ENCODE data around the gene RNF121. TPM values are rescaled to one million over a fixed set of nuclear protein-coding genes. Genes with fewer than 3 reads are reported as not detected.

Gene RNF121
- total RNA-seq, 1 donor from 2014 or later = 25.6 TPM

DNA sequence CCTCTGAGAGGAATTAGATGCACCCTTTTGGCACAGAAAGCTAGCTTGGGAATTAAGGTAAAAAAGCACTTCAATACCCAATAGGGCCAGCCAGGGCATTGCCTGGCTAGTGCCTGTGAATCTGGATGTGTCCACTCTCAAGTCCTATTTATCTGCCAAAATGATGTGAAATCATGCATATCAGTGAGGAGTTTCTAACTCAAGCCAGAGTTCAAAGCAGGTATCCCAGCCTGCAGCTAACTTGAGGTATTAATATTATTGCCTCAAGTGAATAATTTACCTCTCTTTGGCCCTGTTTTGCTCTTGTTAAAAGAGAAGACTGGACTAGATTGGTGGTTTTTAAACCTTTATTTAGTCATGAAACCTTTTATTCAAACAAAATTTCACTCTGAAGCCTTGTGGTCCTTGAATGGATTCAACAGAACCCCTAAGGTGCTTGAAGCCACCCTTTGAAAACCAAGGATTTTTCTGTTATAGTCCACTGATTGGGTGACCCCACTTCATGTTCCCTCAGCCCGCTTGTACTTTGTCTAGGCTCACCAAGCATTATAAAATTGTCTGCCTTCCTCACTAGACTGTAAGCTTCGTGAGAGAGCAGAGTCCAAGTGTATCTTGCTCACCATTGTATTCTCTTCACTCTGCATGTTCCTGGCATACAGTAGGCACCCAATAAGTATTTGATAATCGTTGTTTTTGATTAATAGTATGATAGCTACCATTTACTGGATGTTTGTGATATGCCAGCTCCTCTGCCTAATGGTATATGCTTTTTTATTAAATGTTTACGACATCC is 4.5 kb downstream of the RNF121 start:
- H3K36me3 ChIP-seq (ENCODE audit: control insufficient read depth in 3 of 3, insufficient read depth in 3 of 3, low read length in 3 of 3) = peaks cover 0 to 2% (median 2%) of the 10 kb centered on the region in 3 donors
- no peak overlapping the region for H3K27ac ChIP-seq (ENCODE audit: low read depth, low read length)
- H3K9ac ChIP-seq (ENCODE audit: low read depth in 1 of 3, low read length in 3 of 3) = no peak overlapping the region
- H3K27me3 ChIP-seq (ENCODE audit: control insufficient read depth in 3 of 3, insufficient read depth in 3 of 3, low read length in 3 of 3) = no peaks in the 10 kb centered on the region
- no peak overlapping the region for H3K4me3 ChIP-seq (ENCODE audit: low read length in 3 of 3)
- H3K9me3 ChIP-seq (ENCODE audit: control insufficient read depth in 3 of 3, low read length in 3 of 3) = no peaks in the 10 kb centered on the region
- H3K4me1 ChIP-seq (ENCODE audit: control insufficient read depth in 3 of 3, insufficient read depth in 3 of 3, low read length in 3 of 3) = peaks cover 26 to 48% (median 47%) of the 10 kb centered on the region in 3 donors

DNA sequence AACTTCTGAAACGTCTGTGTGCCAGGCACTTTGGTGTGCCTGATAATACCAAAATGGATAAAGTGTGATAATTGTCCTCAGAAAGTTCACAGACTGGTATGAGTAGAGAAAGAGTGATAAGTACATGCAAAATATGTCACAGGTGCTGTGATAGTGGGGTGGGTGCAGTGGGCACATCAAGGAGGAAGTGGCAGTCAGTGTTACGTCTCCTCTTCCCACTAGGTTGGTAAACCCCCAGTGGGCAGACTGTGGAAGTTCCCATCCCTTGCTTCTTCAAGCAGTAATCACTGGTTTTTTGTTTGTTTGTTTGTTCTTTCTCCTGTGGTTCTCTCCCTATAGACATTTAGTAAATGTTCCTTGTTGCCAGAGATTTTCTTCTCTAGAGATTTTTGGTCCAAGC is 5.4 kb downstream of the RNF121 start:
- H3K4me3 ChIP-seq (ENCODE audit: low read length in 3 of 3) = no peak overlapping the region
- H3K9ac ChIP-seq (ENCODE audit: low read depth in 1 of 3, low read length in 3 of 3) = no peak overlapping the region
- no peak overlapping the region for H3K27ac ChIP-seq (ENCODE audit: low read depth, low read length)
- no peaks in the 10 kb centered on the region for H3K27me3 ChIP-seq (ENCODE audit: control insufficient read depth in 3 of 3, insufficient read depth in 3 of 3, low read length in 3 of 3)
- no peaks in the 10 kb centered on the region for H3K9me3 ChIP-seq (ENCODE audit: control insufficient read depth in 3 of 3, low read length in 3 of 3)
- peaks cover 0 to 2% (median 0%) of the 10 kb centered on the region in 3 donors for H3K36me3 ChIP-seq (ENCODE audit: control insufficient read depth in 3 of 3, insufficient read depth in 3 of 3, low read length in 3 of 3)
- H3K4me1 ChIP-seq (ENCODE audit: control insufficient read depth in 3 of 3, insufficient read depth in 3 of 3, low read length in 3 of 3) = peaks cover 26 to 48% (median 45%) of the 10 kb centered on the region in 3 donors

DNA sequence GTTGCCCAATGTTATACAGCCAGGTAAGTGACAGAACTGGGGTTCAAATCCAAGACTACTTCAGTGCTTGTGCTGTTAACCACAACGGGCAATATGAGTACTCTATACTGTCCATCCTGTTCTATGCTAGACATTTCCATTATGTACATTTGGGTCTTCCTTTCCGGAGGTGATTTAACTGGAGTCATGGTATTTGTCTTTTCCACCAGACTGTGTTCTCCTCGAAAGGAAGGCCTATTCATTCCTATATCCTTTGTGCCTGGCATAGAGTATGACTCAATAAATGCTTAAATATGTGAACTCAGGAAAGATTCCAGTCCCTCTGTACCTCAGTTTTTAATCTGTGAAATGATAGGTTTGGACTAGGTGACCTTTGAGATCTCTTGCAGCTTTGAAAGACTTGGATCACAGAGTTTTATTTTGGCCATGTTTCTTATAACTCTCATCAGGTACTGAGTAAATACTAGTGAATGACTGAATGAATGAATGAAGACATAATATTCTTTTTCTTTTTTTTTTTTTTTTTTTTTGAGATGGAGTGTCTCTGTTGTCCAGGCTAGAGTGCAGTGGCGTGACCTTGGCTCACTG is 6.6 kb downstream of the RNF121 start:
- Histone ChIP-seq H3K27me3 (ENCODE audit: control insufficient read depth in 3 of 3, insufficient read depth in 3 of 3, low read length in 3 of 3) (no peaks in the 10 kb centered on the region), H3K36me3 (ENCODE audit: control insufficient read depth in 3 of 3, insufficient read depth in 3 of 3, low read length in 3 of 3) (peaks cover 0 to 2% (median 0%) of the 10 kb centered on the region in 3 donors), H3K9ac (ENCODE audit: low read depth in 1 of 3, low read length in 3 of 3) (no peak overlapping the region), H3K4me1 (ENCODE audit: control insufficient read depth in 3 of 3, insufficient read depth in 3 of 3, low read length in 3 of 3) (peaks cover 17 to 39% (median 35%) of the 10 kb centered on the region in 3 donors), H3K9me3 (ENCODE audit: control insufficient read depth in 3 of 3, low read length in 3 of 3) (no peaks in the 10 kb centered on the region), H3K27ac (ENCODE audit: low read depth, low read length) (no peak overlapping the region), H3K4me3 (ENCODE audit: low read length in 3 of 3) (no peak overlapping the region)

DNA sequence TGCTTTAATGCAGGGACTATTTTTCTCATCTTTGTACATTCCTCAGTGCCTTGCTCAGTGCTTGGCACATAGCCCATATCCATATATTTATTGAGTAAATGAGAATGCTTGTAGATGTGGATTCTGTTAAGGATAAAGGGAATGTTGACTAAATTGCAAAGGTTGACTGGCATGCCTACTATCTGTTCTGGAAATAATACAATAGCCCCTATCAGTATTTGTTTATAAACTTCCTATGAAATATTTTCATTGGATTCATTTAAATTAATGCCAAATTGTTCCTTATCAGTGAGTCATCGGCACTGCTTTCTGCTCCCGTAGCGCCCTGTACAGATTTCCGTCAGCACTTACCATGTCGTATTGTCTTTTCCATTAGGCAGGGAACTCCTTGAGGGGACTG is 8.0 kb downstream of the RNF121 start:
- H3K4me1 ChIP-seq (ENCODE audit: control insufficient read depth in 3 of 3, insufficient read depth in 3 of 3, low read length in 3 of 3) = peaks cover 15 to 37% (median 28%) of the 10 kb centered on the region in 3 donors
- H3K9me3 ChIP-seq (ENCODE audit: control insufficient read depth in 3 of 3, low read length in 3 of 3) = no peaks in the 10 kb centered on the region
- no peaks in the 10 kb centered on the region for H3K27me3 ChIP-seq (ENCODE audit: control insufficient read depth in 3 of 3, insufficient read depth in 3 of 3, low read length in 3 of 3)
- no peak overlapping the region for H3K27ac ChIP-seq (ENCODE audit: low read depth, low read length)
- peaks cover 0 to 2% (median 0%) of the 10 kb centered on the region in 3 donors for H3K36me3 ChIP-seq (ENCODE audit: control insufficient read depth in 3 of 3, insufficient read depth in 3 of 3, low read length in 3 of 3)
- H3K4me3 ChIP-seq (ENCODE audit: low read length in 3 of 3) = no peak overlapping the region
- no peak overlapping the region for H3K9ac ChIP-seq (ENCODE audit: low read depth in 1 of 3, low read length in 3 of 3)

DNA sequence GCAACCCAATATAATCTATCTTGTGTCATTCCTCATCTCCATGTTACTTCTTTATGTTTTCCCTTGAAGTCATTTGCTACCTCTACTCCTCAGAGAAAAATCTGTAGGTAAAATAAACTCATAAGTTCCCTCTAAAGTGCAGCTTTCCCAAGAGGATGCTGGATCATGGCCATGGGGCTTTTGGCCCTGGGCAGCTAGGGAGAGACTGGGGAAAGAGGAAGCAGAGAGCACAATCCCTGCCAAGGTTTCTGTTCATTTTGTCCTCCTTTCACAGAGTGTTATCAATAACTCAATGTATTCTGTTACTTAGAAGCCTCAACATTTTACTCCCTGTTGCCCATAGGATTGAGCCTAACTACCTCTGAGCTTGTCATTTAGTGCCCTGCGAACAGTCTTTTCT is 9.0 kb downstream of the RNF121 start:
- H3K4me3 ChIP-seq (ENCODE audit: low read length in 3 of 3) = no peak overlapping the region
- no peaks in the 10 kb centered on the region for H3K9me3 ChIP-seq (ENCODE audit: control insufficient read depth in 3 of 3, low read length in 3 of 3)
- no peaks in the 10 kb centered on the region for H3K27me3 ChIP-seq (ENCODE audit: control insufficient read depth in 3 of 3, insufficient read depth in 3 of 3, low read length in 3 of 3)
- H3K27ac ChIP-seq (ENCODE audit: low read depth, low read length) = no peak overlapping the region
- H3K9ac ChIP-seq (ENCODE audit: low read depth in 1 of 3, low read length in 3 of 3) = peak overlapping the region in 1 of 3 donors; percentile 14
- H3K36me3 ChIP-seq (ENCODE audit: control insufficient read depth in 3 of 3, insufficient read depth in 3 of 3, low read length in 3 of 3) = peaks cover 0 to 2% (median 0%) of the 10 kb centered on the region in 3 donors
- peaks cover 11 to 31% (median 28%) of the 10 kb centered on the region in 3 donors for H3K4me1 ChIP-seq (ENCODE audit: control insufficient read depth in 3 of 3, insufficient read depth in 3 of 3, low read length in 3 of 3)

DNA sequence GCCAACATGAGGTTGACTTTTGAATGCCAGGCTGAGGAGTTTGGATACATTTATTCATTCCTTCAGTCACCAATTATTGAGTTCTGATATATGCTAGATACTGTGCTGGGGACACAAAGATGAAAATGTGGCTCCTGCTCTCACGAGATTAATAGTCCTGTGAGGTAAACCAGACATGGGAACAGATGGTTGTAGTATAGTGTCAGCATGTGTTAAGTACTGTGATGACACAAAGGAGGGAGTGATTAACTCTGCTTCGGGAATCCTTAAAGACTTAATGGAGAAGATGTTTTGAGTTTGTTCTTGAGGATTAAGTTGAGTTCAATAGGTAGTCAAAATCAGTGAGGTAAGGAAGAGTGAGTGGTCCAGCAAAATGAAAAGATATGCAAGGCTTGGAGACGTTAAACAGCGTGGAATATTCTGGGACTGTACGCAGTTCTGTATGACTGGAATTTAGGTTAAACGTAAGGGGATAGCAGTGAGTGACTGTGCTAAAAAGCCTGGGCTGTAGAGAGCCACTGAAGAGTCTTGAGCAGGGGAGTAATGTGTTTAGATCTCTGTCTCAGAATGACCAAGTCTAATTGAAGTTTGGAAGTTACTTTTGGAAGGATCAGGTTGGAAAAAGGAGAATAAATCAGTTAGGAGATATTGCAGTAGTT is 11.8 kb downstream of the RNF121 start:
- Histone ChIP-seq H3K9me3 (ENCODE audit: control insufficient read depth in 3 of 3, low read length in 3 of 3) (no peaks in the 10 kb centered on the region), H3K27me3 (ENCODE audit: control insufficient read depth in 3 of 3, insufficient read depth in 3 of 3, low read length in 3 of 3) (no peaks in the 10 kb centered on the region), H3K9ac (ENCODE audit: low read depth in 1 of 3, low read length in 3 of 3) (no peak overlapping the region), H3K4me1 (ENCODE audit: control insufficient read depth in 3 of 3, insufficient read depth in 3 of 3, low read length in 3 of 3) (peaks cover 12 to 32% (median 16%) of the 10 kb centered on the region in 3 donors), H3K27ac (ENCODE audit: low read depth, low read length) (no peak overlapping the region), H3K36me3 (ENCODE audit: control insufficient read depth in 3 of 3, insufficient read depth in 3 of 3, low read length in 3 of 3) (peaks cover 0 to 4% (median 0%) of the 10 kb centered on the region in 3 donors), H3K4me3 (ENCODE audit: low read length in 3 of 3) (no peak overlapping the region)

DNA sequence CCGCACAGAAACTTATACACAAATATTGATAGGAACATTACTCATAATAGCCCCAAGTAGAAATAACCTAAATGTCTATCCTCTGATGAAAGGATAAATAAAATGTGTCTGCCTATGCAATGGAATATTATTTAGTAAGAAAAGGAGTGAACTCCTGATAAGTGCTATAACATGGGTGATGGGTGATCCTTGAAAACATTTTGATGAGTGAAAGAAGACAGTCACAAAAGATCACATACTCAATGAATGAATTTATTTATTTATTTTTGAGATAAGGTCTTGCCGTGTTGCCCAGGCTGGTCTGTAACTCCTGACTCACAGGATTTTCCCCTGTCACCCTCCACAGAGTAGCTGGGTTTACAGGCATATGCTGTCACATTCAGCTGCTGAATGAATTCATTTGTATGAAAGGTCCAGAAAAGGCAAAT is 17.3 kb downstream of the RNF121 start:
- H3K27ac ChIP-seq (ENCODE audit: low read depth, low read length) = no peak overlapping the region
- no peaks in the 10 kb centered on the region for H3K9me3 ChIP-seq (ENCODE audit: control insufficient read depth in 3 of 3, low read length in 3 of 3)
- H3K4me3 ChIP-seq (ENCODE audit: low read length in 3 of 3) = no peak overlapping the region
- H3K9ac ChIP-seq (ENCODE audit: low read depth in 1 of 3, low read length in 3 of 3) = no peak overlapping the region
- H3K27me3 ChIP-seq (ENCODE audit: control insufficient read depth in 3 of 3, insufficient read depth in 3 of 3, low read length in 3 of 3) = no peaks in the 10 kb centered on the region
- H3K4me1 ChIP-seq (ENCODE audit: control insufficient read depth in 3 of 3, insufficient read depth in 3 of 3, low read length in 3 of 3) = peaks cover 13 to 32% (median 14%) of the 10 kb centered on the region in 3 donors
- H3K36me3 ChIP-seq (ENCODE audit: control insufficient read depth in 3 of 3, insufficient read depth in 3 of 3, low read length in 3 of 3) = peaks cover 0 to 2% (median 0%) of the 10 kb centered on the region in 3 donors

DNA sequence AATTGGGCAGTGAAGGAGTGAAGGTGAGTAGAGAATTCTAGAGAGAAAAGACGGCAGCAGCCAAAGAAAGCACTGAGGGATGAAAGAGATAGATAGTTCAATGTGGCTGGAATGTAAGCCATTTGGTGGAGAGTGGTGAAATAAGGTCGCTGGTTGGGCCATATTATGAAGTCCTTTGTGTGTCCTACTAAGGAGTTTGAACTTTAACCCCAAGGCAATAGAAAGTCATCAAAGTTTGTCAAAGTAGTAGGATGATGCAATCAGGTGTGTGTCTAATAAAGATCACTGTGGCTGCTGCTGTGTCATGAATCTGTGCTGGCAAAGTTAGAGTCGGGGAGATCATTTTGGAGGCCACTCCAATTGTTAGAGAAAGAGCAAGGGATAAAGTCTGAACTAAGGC is 18.7 kb downstream of the RNF121 start:
- Histone ChIP-seq H3K9ac (ENCODE audit: low read depth in 1 of 3, low read length in 3 of 3) (no peak overlapping the region), H3K4me3 (ENCODE audit: low read length in 3 of 3) (no peak overlapping the region), H3K4me1 (ENCODE audit: control insufficient read depth in 3 of 3, insufficient read depth in 3 of 3, low read length in 3 of 3) (peaks cover 13 to 32% (median 14%) of the 10 kb centered on the region in 3 donors), H3K27ac (ENCODE audit: low read depth, low read length) (no peak overlapping the region), H3K36me3 (ENCODE audit: control insufficient read depth in 3 of 3, insufficient read depth in 3 of 3, low read length in 3 of 3) (peaks cover 0 to 2% (median 0%) of the 10 kb centered on the region in 3 donors), H3K27me3 (ENCODE audit: control insufficient read depth in 3 of 3, insufficient read depth in 3 of 3, low read length in 3 of 3) (no peaks in the 10 kb centered on the region), H3K9me3 (ENCODE audit: control insufficient read depth in 3 of 3, low read length in 3 of 3) (no peaks in the 10 kb centered on the region)

DNA sequence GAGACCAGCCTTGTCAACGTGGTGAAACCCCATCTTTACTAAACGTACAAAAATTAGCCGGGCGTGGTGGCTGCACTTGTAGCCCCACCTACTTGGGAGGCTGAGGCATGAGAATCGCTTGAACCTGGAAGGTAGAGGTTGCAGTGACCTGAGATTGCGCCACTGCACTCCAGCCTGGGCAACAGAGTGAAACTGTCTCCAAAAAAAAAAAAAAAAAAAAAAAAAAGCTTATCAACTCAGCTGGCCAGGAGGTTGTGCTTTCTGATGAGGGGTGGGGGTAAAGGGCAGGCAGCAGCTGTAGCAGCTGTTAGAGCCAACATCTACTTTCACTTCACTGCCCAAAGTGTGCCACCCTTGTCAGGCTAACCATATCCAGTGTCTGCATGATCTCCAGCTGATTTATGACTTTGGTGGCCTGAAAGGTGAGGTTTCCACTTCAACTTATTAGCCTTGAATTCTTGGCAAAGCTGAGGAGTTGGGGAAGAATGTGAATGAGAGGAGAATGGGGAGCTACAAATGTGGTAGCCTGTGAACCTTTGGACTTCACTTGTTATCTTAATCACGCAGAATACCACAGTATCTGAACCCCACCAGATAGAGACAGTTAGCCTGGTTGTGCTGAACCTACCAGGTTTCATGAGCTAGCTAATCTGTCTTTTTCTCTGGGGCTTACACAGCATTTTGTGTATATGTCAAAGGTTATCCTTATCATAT is 19.6 kb downstream of the RNF121 start:
- Histone ChIP-seq H3K4me3 (ENCODE audit: low read length in 3 of 3) (no peak overlapping the region), H3K9ac (ENCODE audit: low read depth in 1 of 3, low read length in 3 of 3) (no peak overlapping the region), H3K27ac (ENCODE audit: low read depth, low read length) (no peak overlapping the region)

More for the DNA sequence above, 19.6 kb downstream of the RNF121 start:
- H3K36me3 ChIP-seq (ENCODE audit: control insufficient read depth in 3 of 3, insufficient read depth in 3 of 3, low read length in 3 of 3) = peaks cover 0 to 2% (median 0%) of the 10 kb centered on the region in 3 donors
- peaks cover 13 to 26% (median 14%) of the 10 kb centered on the region in 3 donors for H3K4me1 ChIP-seq (ENCODE audit: control insufficient read depth in 3 of 3, insufficient read depth in 3 of 3, low read length in 3 of 3)
- no peaks in the 10 kb centered on the region for H3K9me3 ChIP-seq (ENCODE audit: control insufficient read depth in 3 of 3, low read length in 3 of 3)
- H3K27me3 ChIP-seq (ENCODE audit: control insufficient read depth in 3 of 3, insufficient read depth in 3 of 3, low read length in 3 of 3) = no peaks in the 10 kb centered on the region
